Tibial nerve (tissue), 3 donors: Measurements from ENCODE around the gene SORBS1.

Experiments used
- POLR2A ChIP-seq, 2 donors: fragments of 450-650 bp; IDR thresholded peaks; one replicate each; pipeline ENCODE4 v1.6.1; 2017; ENCODE audit warnings: antibody characterized with exemption in 2 of 2, mild to moderate bottlenecking in 2 of 2, moderate library complexity in 2 of 2
- TF ChIP-seq, protein P1 (sequence below), 5 experiments: fragments of 200-600 bp in 3 of 5; fragments of 450-650 bp in 2 of 5; sonication (generic) in 3 of 5; IDR thresholded peaks; one replicate each; pipeline ENCODE4 v1.5.1; 2016 to 2019; ENCODE audit warnings: antibody characterized with exemption in 5 of 5, mild to moderate bottlenecking in 3 of 5, moderate library complexity in 2 of 5

DNA sequence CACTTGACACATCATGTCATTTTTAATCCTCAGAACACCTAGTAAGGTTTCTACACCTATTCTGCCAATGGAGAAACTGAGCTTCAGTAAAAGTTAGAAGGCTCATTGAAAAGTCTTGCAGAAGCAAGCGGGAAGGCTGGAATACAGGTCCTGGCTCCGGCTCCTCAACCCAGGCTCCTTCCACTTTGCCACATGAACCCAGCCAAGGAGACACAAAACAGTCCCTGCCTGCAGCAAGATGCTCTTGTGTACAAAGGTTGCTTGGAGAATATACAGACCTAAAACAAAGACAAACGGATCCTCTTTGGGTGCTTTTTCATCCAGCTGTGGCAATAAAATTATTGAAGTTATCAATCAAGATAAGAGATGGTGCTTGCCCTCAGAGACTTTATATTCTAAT, 106.8 kb downstream of the SORBS1 start:
- TF ChIP-seq, protein P1, sequence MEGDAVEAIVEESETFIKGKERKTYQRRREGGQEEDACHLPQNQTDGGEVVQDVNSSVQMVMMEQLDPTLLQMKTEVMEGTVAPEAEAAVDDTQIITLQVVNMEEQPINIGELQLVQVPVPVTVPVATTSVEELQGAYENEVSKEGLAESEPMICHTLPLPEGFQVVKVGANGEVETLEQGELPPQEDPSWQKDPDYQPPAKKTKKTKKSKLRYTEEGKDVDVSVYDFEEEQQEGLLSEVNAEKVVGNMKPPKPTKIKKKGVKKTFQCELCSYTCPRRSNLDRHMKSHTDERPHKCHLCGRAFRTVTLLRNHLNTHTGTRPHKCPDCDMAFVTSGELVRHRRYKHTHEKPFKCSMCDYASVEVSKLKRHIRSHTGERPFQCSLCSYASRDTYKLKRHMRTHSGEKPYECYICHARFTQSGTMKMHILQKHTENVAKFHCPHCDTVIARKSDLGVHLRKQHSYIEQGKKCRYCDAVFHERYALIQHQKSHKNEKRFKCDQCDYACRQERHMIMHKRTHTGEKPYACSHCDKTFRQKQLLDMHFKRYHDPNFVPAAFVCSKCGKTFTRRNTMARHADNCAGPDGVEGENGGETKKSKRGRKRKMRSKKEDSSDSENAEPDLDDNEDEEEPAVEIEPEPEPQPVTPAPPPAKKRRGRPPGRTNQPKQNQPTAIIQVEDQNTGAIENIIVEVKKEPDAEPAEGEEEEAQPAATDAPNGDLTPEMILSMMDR (IDR thresholded peaks at IDR 0.05) = no peak
- no peak for TF ChIP-seq POLR2A (IDR thresholded peaks at IDR 0.05)
